ENCODE measurements around the gene NCR1.
A peak's percentile ranks its signal among the peaks of the same experiment; 100 is the strongest.
"Not testable (repeated sequence)": the region's sequence is repeated elsewhere in the genome, so short reads cannot be mapped to it uniquely, and the experiment has no call there.

Gene NCR1, protein sequence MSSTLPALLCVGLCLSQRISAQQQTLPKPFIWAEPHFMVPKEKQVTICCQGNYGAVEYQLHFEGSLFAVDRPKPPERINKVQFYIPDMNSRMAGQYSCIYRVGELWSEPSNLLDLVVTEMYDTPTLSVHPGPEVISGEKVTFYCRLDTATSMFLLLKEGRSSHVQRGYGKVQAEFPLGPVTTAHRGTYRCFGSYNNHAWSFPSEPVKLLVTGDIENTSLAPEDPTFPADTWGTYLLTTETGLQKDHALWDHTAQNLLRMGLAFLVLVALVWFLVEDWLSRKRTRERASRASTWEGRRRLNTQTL

GRCh38 chr19:54905803-54906511, at the start of gene NCR1:
TSS of gene NCR1 (plus strand) at chr19:54906148. CDS start at chr19:54906188, 40 bp downstream.
- no peak for DNase-seq

DNA sequence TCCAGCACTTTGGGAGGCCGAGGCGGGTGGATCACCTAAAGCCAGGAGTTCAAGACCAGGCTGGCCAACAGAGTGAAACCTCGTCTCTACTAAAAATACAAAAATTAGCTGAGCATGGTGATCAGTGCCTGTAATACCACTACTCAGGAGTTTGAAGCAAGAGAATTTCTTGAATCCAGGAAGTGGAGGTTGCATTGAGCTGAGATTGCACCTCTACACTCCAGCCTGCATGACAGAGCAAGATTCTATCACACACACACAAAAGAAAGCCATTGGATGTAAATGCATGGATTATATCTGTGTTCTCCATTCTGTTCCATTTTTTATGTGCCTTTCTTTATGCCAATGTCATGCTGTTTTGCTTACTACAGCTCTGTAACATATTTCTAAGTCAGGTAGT, 47.5 kb upstream of the NCR1 start:
- DNase-seq = not testable (repeated sequence)

DNA sequence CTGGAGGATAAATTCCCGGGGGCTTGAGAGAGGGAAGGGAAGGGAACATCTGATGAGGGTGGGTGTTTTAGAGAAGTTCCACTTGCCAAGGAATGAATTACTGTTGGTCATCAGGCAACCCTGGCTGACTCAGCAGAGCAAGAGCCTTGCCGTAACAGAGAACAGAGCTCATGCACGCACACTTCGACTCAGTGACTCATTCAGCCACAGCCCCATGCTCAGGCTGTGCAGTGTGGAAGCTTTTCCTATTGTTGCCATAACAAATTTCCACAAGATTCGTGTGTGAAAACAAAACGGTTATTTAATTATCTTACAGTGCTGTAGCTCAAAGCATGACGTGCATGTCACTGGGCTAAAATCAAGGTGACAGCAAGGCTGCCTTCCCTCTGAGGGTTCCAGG, 46.5 kb upstream of the NCR1 start:
- not testable (repeated sequence) for DNase-seq

DNA sequence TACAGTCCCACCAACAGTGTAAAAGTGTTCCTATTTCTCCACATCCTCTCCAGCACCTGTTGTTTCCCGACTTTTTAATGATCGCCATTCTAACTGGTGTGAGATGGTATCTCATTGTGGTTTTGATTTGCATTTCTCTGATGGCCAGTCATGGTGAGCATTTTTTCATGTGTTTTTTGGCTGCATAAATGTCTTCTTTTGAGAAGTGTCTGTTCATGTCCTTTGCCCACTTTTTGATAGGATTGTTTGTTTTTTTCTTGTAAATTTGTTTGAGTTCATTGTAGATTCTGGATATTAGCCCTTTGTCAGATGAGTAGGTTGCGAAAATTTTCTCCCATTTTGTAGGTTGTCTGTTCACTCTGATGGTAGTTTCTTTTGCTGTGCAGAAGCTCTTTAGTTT, 42.5 kb upstream of the NCR1 start:
- not testable (repeated sequence) for DNase-seq

DNA sequence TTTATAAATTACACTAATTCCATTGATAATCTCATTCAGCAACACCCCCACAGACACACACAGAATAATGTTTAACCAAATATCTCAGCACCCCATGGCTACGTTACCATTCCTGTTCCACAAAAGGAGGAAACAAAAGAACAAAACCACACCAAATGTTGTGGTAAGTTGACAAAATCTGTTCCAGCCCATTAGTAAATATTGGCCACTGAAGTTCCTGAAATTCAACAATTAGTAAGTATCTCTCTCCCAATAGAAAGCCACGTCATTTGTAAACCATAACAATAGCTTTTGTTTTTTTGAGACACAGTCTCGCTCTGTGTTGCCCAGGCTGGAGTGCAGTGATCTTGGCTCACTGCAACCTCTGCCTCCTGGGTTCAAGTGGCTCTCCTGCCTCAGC, 34.3 kb upstream of the NCR1 start:
- DNase-seq = peak in 1 of 2 experiments; percentile 6

GRCh38 chr19:54873990-54874389, 32.0 kb upstream of the NCR1 start, which contains the start of gene FCAR:
TSS of gene FCAR (plus strand) at chr19:54874235. CDS start at chr19:54874290, 55 bp downstream.
- no peak for DNase-seq

DNA sequence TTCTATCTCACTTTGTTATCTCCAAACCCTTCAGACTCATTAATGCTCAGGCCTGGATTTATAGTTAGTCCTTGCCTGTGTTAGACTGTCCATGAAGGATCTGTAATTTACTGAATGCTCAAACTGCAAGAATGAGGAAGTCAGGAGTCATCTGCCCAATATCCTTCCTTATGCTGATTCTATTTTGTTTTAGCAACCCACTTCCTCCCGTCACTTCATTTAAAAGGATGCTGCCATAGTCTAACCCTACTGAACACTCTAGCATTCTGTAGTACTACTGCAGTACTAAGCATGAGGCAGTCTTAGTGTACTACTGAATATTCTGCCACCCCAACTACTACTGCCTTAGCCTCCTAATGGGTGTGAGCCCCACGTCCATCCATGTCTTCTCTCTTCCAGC, 30.4 kb upstream of the NCR1 start:
- DNase-seq = peak; percentile 90 to 91

- DNase-seq = no peak
These were observed 28.5 kb upstream of the NCR1 start for GRCh38 chr19:54877471-54877870.

DNA sequence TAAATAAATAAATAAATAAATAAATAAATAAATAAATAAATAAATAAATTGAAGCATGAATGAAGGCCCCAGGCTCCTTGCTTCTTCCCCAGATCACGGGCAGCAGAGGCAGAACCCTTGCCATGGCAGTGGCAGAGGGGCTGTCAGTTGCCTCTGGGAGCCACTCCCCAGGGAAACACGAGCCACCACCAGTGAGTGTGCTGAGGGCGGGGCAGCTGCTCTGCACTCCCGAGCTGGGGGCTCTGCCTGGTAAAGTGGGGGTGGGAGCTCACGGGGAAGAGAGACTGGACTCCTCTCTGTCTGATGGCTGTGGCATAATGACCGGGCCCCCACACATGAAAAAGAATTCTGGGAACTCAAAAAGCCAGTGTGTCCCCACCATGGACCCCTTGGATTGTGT, 24.1 kb upstream of the NCR1 start:
- no peak for DNase-seq

GRCh38 chr19:54882758-54883157, 23.2 kb upstream of the NCR1 start:
- peak; percentile 65 to 67 for DNase-seq

GRCh38 chr19:54883228-54883627, 22.7 kb upstream of the NCR1 start:
- DNase-seq = no peak

GRCh38 chr19:54888239-54888638, 17.7 kb upstream of the NCR1 start:
- no peak for DNase-seq

DNA sequence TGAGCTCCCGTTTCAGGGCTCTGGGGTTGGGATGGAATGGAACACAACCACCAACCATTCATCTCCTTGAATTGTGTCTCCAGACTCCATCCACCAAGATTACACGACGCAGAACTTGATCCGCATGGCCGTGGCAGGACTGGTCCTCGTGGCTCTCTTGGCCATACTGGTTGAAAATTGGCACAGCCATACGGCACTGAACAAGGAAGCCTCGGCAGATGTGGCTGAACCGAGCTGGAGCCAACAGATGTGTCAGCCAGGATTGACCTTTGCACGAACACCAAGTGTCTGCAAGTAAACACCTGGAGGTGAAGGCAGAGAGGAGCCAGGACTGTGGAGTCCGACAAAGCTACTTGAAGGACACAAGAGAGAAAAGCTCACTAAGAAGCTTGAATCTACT, 16.4 kb upstream of the NCR1 start:
- no peak for DNase-seq

DNA sequence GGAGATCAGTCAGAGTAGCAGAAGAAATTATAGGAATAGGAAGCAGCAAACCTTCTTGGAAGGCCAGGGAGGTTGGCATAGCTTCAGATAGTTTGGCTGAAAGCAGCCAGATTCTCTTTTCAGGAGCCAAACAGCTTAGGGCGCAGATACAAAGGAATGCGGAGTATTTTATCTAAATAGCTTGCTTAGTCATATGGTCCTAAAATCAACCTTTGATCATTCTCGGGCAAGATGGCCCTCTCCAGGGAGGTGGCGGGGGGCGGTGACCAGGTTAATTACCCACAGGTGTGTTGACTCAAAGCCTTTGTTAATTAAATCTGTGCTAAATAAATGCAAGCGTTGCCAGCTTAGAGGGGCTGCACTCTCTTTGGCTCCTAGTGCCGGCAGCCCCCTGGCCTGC, 12.5 kb upstream of the NCR1 start:
- no peak for DNase-seq

GRCh38 chr19:54894106-54894505, 11.8 kb upstream of the NCR1 start:
- not testable (repeated sequence) for DNase-seq

DNA sequence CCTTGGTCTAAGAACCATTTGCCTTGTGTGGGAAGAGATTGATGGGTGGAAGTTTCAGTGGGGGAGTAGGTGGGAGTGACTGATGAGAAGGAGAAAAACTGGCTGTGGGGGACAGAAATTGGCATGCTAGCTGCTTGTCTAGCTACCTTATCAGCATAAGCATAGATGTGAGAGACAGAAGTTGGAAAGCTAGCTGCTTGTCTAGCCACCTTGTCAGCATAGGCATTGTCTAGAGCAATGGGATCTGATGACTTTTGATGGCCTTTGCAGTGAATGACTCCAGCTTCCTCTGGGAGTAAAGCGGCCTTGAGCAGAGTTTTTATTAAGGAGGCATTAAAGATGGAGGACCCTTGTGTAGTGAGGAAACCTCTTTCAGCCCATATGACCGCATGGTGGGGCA, 9.9 kb upstream of the NCR1 start:
- DNase-seq = no peak

DNA sequence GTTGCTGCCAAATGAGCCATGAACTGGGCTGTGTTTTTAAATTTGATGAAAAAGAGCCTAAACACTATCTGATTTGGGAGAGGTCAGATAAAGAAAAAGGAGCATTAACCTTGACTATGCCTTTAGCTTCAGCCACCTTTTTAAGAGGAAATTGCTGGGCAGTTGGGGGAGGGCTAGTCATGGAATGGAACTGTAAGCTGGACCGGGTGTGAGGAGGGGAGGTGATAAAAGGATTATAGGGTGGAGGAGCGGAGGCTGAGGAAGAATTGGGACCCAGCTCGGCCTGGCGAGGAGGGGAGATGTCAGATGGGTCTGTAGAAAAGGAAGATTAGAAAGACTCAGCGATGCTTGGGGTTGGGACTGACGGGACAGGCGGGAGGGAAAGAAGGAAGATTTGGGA, 7.3 kb upstream of the NCR1 start:
- DNase-seq = not testable (repeated sequence)

DNA sequence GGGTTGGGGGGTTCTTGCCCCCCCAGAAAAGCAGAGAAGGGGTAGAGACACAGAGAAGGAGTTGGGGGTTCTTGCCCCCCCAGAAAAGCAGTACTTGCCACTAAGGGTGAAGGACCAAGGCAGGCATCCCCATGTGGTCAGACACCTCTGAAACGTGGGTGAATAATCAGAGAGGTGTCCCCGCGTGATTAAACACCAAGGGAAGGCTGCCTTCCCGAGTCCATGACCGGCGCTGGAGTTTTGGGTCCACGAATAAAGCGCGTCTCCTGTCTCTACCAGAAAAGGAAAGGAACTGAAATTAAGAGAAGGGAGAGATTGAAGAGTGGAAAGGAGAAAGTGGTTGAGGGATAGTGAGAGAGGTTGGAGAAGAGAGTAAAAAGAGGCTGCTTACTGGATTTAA, 6.3 kb upstream of the NCR1 start:
- not testable (repeated sequence) for DNase-seq

GRCh38 chr19:54901153-54901552, 4.8 kb upstream of the NCR1 start:
- not testable (repeated sequence) for DNase-seq

- DNase-seq = no peak
These were observed 3.9 kb upstream of the NCR1 start for GRCh38 chr19:54902061-54902460.

GRCh38 chr19:54903303-54903702, 2.6 kb upstream of the NCR1 start:
- DNase-seq = no peak

DNA sequence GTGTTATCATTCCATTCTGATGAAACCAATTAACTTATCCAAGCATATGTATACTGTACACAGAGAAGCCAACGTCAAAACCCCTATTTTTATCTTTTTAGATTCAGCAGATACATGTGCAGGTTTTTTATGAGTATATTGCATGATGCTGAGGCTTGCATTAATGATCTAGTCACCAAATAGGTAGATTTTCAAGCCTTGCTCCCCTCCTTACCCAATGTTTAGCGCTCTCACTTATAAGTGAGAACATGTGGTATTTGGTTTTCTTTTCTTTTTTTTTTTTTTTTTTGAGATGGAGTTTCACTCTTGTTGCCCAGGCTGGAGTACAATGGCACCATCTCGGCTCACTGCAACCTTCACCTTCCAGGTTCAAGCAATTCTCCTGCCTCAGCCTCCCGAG, 1.7 kb upstream of the NCR1 start:
- DNase-seq = not testable (repeated sequence)

- DNase-seq = peak; percentile 13 to 15
These were observed 536 bp upstream of the NCR1 start for GRCh38 chr19:54905421-54905802.

- DNase-seq = no peak
These were observed 871 bp downstream of the NCR1 start for GRCh38 chr19:54906819-54907218.
